A549 (cell line): ENCODE data around the gene ZNF280B.

ENCODE experiments used
- CHD2 ChIP-seq: fragments of 150-350 bp; IDR thresholded peaks from 2 replicates; pipeline ENCODE4 v1.6.1; 2014; ENCODE audit warnings: low read length; ENCODE audit not compliant: partially characterized antibody
- TF ChIP-seq, protein P1 (sequence below): fragments of >200 bp; sonication (Bioruptor Twin); formaldehyde crosslinking; IDR thresholded peaks from 3 replicates; pipeline ENCODE4 v1.5.1; 2016

DNA sequence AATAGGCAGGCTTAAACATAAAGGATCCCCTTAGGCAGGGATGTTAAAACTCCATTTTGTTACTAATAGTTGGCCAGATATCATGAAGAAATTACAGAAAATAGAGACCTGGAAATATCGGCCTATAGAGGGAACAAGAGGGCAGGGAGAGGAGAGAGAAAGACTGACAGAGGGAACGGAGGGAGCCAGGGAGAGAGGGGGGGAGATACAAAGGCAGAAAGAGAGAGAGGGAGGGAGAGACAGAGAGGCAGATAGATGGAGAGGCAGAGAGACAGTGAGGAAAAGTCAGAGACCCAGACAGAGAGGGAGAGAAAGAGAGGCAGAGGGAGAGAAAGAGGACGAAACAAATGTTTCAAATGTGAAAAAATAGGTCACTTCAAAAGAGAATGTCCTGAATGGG, 53.5 kb downstream of the ZNF280B start:
- TF ChIP-seq, protein P1, sequence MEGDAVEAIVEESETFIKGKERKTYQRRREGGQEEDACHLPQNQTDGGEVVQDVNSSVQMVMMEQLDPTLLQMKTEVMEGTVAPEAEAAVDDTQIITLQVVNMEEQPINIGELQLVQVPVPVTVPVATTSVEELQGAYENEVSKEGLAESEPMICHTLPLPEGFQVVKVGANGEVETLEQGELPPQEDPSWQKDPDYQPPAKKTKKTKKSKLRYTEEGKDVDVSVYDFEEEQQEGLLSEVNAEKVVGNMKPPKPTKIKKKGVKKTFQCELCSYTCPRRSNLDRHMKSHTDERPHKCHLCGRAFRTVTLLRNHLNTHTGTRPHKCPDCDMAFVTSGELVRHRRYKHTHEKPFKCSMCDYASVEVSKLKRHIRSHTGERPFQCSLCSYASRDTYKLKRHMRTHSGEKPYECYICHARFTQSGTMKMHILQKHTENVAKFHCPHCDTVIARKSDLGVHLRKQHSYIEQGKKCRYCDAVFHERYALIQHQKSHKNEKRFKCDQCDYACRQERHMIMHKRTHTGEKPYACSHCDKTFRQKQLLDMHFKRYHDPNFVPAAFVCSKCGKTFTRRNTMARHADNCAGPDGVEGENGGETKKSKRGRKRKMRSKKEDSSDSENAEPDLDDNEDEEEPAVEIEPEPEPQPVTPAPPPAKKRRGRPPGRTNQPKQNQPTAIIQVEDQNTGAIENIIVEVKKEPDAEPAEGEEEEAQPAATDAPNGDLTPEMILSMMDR: no peak
- TF ChIP-seq CHD2: no peak
